Vagina (tissue), 2 donors: ENCODE data around the gene UBE2E2.

ENCODE experiments used
- POLR2A ChIP-seq, 2 donors: fragments of 450-650 bp; IDR thresholded peaks; one replicate each; pipeline ENCODE4 v1.6.1; 2017; ENCODE audit warnings: antibody characterized with exemption in 2 of 2, mild to moderate bottlenecking in 2 of 2, moderate library complexity in 2 of 2
- POLR2AphosphoS5 ChIP-seq, 2 donors: sonication (generic); formaldehyde crosslinking; IDR thresholded peaks; one replicate each; pipeline ENCODE4 v1.9.0; 2017; ENCODE audit warnings: antibody characterized with exemption in 2 of 2, mild to moderate bottlenecking in 2 of 2, low read depth in 1 of 2; ENCODE audit not compliant: insufficient read depth in 1 of 2
- TF ChIP-seq, protein P1 (sequence below), 3 experiments: fragments of 450-650 bp in 2 of 3; fragments of 200-600 bp in 1 of 3; sonication (generic) in 1 of 3; IDR thresholded peaks; one replicate each; pipeline ENCODE4 v1.5.1; 2017 to 2019; ENCODE audit warnings: antibody characterized with exemption in 3 of 3, mild to moderate bottlenecking in 2 of 3, moderate library complexity in 2 of 3

DNA sequence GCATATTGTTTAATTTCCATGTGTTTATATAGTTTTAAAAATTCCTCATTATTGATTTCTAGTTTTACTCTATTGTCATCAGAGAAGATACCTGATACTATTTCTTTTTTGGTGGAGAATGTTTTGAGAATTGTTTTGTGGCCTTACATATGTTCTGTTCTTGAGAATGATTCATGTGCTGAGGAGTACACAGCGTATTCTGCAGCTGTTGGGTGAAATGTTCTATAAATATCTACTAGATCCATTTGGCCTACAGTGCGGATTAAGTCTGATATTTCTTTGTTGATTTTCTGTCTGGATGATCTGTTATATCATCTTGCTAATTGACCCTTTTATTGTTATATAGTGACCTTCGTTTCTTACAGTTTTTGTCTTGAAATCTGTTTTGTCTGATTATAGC lies 109.7 kb downstream of the UBE2E2 start:
- TF ChIP-seq, protein P1, sequence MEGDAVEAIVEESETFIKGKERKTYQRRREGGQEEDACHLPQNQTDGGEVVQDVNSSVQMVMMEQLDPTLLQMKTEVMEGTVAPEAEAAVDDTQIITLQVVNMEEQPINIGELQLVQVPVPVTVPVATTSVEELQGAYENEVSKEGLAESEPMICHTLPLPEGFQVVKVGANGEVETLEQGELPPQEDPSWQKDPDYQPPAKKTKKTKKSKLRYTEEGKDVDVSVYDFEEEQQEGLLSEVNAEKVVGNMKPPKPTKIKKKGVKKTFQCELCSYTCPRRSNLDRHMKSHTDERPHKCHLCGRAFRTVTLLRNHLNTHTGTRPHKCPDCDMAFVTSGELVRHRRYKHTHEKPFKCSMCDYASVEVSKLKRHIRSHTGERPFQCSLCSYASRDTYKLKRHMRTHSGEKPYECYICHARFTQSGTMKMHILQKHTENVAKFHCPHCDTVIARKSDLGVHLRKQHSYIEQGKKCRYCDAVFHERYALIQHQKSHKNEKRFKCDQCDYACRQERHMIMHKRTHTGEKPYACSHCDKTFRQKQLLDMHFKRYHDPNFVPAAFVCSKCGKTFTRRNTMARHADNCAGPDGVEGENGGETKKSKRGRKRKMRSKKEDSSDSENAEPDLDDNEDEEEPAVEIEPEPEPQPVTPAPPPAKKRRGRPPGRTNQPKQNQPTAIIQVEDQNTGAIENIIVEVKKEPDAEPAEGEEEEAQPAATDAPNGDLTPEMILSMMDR (IDR thresholded peaks at IDR 0.05) = no peak
- TF ChIP-seq POLR2AphosphoS5 (IDR thresholded peaks at IDR 0.05; ENCODE audit: insufficient read depth in 1 of 2, low read depth in 1 of 2) (no peak), POLR2A (IDR thresholded peaks at IDR 0.05) (no peak)
